Measurements from ENCODE around the gene COX19.
"Not testable (repeated sequence)": the region's sequence is repeated elsewhere in the genome, so short reads cannot be mapped to it uniquely, and the experiment has no call there.

Gene COX19

GRCh38 chr7:959271-959670 lies 16.1 kb downstream of the COX19 start:
- no peak for DNase-seq

GRCh38 chr7:958221-959200 lies 16.8 kb downstream of the COX19 start:
- DNase-seq, result no peak

- no peak for DNase-seq
Measured at GRCh38 chr7:957418-958220, 17.7 kb downstream of the COX19 start.

- no peak for DNase-seq
Measured at GRCh38 chr7:956031-956430, 19.3 kb downstream of the COX19 start.

GRCh38 chr7:954330-955238 lies 20.8 kb downstream of the COX19 start, which contains the start of gene ADAP1:
ADAP1 (minus strand) TSS chr7:954680; CDS start chr7:954477, 203 bp downstream.
- peak; percentile 48 for DNase-seq

GRCh38 chr7:953547-954327 lies 21.6 kb downstream of the COX19 start:
- peak; percentile 41 for DNase-seq

- DNase-seq, result no peak
Measured at GRCh38 chr7:952548-953441, 22.6 kb downstream of the COX19 start.

GRCh38 chr7:951881-952547 lies 23.3 kb downstream of the COX19 start:
- DNase-seq, result no peak

- no peak for DNase-seq
Measured at GRCh38 chr7:949021-949934, 26.1 kb downstream of the COX19 start.

GRCh38 chr7:947391-948210 lies 27.7 kb downstream of the COX19 start:
- DNase-seq, result peak; percentile 8

GRCh38 chr7:946256-946996 lies 28.9 kb downstream of the COX19 start:
- DNase-seq, result no peak

- DNase-seq, result no peak
Measured at GRCh38 chr7:945556-946255, 29.6 kb downstream of the COX19 start.

GRCh38 chr7:945147-945555 lies 30.2 kb downstream of the COX19 start:
- no peak for DNase-seq

- DNase-seq, result no peak
Measured at GRCh38 chr7:944744-945143, 30.6 kb downstream of the COX19 start.

GRCh38 chr7:943793-944192 lies 31.6 kb downstream of the COX19 start:
- DNase-seq, result not testable (repeated sequence)

GRCh38 chr7:940599-941408 lies 34.5 kb downstream of the COX19 start:
- DNase-seq, result no peak
